Erythroblast (primary cell): Measurements from ENCODE around the gene CYB5R3.
A peak's percentile ranks its signal among the peaks of the same experiment; 100 is the strongest.
"Not testable (repeated sequence)": the region's sequence is repeated elsewhere in the genome, so short reads cannot be mapped to it uniquely, and the experiment has no call there.

Source experiments
- DNase-seq, 2 experiments: peaks; one replicate each; lab custom pipeline; 2025; lab: John Stamatoyannopoulos, UW
- GATA1 ChIP-seq: IDR thresholded peaks from 2 replicates; pipeline ENCODE4 v1.6.1; 2011; ENCODE audit warnings: low read depth, mild to moderate bottlenecking, control low read depth, low read length, moderate library complexity
- POLR2A ChIP-seq: IDR thresholded peaks from 2 replicates; pipeline ENCODE4 v1.6.1; 2011; ENCODE audit warnings: mild to moderate bottlenecking, low read length

CYB5R3 gene

DNA sequence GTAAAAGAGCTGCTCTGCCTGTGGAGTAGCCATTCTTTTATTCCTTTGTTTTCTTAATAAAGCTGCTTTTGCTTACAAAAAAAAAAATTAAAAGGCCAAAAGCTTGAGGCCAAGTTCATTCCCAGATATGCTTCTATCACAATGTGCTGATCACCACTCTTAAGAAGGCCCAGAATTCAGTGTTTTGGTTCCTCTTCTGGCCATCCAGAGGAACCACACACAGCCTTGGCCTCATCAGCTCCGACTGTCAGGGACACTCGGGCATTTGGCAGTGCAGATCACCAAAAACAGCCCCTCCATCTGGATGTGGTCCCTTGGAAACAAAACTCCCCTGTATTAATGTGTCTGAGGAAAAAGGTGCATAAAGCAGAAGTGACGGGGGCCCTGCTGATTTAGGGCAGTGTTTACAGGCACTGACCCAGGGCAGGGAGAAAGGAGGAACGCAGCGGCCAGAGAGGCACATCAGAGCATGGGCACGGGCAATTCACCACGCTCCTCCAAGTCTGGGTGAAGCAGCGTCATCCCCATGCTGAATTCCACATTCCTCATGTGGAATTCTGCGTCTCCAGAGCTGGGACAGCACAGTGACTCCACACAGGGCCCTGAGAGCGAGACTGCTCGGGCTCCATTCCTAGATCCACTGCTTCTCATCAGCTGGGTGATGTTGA is 52.2 kb downstream of the CYB5R3 start:
- no peak for DNase-seq
- TF ChIP-seq GATA1 (no peak), POLR2A (no peak)

DNA sequence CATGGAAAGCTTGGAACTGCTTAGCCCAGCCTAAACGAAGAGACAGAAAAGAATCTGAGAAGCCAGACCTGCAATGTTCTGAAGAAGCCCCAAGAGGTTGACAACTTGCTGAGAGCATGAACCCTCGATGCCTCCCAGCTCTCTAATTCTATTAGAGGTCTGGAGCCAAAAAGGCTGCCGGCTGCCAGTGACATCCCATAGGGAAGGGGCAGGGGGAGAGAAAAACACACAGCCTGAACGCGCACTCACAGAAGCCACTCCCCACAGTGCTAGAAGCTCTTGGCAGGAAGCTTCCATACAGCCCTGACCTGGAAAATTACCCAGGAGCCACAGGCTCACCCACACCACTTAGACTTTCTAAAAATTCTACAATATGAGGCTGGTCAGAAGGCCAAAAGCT is 52.9 kb downstream of the CYB5R3 start:
- TF ChIP-seq GATA1 = no peak
- DNase-seq = no peak

DNA sequence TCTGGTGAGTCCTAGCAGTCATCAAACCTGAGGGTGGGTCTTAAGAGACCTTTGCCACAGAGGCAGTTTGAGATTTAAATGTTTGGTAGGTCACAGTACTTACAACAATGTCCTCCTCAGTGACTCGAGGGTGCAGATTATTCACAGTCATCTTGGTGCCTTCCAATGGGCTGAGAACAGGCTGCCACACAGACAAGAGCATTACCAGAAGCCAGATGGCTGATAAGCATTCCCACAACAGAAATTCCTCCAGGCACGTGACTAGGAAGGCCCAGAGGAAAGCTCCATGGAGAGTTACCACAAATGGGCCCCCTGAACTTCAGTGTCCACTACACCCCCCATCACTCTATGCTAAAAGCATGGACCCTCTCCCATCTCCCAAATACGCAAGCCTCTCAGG is 53.8 kb downstream of the CYB5R3 start:
- DNase-seq = no peak
- TF ChIP-seq GATA1 = no peak
- no peak for TF ChIP-seq POLR2A

DNA sequence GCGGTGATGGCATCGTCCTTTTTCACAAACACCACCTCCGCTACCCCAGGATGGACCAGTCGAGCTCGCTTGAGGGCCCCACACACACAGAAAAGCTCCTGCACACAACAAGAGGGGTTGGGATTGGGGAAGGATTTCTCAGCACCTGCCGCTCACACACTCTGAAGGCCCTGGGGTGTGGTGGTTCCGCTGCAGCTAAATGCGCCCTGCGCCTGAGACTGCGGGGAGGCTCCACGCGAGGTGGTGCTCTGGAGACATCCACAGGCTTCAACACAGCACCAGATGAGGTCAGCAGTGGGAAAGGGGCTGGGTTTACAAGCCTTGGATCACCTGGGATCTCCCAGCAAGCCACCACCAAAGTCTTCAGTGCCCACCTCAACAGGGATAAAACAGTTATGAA is 57.2 kb downstream of the CYB5R3 start:
- TF ChIP-seq GATA1 (no peak), POLR2A (no peak)
- no peak for DNase-seq

DNA sequence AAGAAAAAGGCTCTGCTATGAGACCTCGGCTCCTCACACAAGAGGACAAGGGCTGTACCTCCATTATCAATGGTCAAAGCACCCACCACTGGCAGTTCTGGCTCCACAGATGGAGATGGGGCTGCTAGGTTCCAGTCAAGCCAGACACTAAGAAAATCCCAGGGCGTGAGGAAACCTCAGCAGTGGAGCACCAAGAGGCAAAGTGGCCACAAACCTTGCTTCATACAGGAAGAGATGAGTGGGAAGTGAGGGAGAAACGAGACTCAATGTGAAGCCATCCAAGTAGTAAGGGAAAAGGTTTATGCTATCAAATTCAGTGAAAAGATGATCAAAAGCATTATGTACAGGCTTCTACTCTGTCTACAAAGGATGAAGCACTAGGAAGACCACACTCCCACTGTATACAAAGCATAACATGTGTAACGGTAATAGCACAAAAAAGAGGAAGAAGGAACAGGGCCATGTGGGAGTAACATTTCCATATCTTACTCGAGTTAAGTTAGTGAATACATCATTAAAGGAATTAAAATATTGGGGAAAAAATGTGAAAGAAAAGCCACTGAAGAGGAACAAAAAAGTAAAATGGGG is 61.5 kb downstream of the CYB5R3 start:
- no peak for DNase-seq
- TF ChIP-seq GATA1 (no peak), POLR2A (no peak)

DNA sequence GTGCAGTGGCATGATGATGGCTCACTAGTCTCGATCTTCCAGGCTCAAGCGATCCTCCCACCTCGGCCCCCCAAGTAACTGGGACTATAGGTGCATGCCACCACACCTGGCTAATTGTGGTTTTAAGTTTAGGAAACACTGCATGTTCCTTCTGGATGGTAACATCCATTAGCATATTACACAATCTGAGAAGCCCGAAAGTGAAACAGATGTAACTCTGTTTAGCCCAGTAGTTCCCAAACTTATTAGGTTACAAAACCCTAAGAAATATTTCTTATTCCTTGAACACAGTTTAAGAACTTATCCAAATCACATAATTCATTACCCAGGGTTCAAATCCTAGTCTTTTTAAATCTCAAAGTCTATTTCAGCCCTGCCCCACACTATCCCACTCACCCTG is 62.8 kb downstream of the CYB5R3 start:
- no peak for DNase-seq
- TF ChIP-seq POLR2A = no peak
- TF ChIP-seq GATA1 = no peak

DNA sequence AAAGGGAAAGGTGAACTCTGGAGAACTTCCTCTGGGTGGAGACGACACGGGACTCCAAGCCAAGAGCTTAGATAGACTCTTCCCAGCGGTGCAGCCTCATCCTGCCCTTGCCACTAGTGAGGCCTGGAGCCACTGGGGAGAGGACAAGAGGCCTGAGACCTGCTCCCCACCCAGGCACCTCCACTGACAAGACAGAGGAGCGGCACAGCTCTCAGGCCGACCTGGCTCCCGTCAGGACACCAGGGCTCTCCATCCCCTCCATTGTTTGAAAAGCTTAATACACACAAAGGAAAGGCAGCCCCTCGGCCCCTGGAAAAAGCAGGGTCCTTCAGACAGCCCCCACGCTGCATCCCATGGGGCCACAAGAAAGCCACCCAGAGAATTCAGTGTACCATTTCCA is 64.1 kb downstream of the CYB5R3 start:
- DNase-seq = no peak

DNA sequence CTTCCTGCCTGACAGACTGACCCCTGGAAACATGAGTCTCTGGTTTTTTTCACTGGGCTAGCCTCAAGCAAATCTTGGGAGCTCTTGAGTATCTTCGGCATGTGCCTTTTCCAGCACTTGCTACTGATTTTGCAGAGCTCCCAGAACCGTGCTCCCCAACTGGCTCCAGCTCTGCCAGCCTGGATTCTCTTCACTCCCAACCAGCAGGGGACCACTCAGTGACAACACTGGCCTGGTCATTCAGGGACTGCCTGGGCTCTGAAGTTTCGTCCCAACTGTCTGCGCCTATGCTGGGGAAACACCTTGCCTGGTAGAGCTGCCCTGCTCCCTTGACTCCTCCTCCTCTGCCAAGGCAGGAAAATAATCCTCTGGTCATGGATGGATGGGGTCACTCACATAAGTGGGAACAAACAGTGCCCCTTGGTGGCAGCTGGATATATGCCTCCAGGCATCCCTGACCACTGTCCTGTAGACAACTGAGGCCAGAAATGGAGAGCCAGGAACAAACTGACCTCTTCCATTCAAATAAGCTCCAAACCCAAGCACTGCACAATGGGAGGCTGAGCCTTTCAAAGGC is 64.7 kb downstream of the CYB5R3 start:
- DNase-seq = no peak
- no peak for TF ChIP-seq GATA1
- no peak for TF ChIP-seq POLR2A

More for the DNA sequence above, 64.1 kb downstream of the CYB5R3 start:
- TF ChIP-seq POLR2A = no peak
- no peak for TF ChIP-seq GATA1

DNA sequence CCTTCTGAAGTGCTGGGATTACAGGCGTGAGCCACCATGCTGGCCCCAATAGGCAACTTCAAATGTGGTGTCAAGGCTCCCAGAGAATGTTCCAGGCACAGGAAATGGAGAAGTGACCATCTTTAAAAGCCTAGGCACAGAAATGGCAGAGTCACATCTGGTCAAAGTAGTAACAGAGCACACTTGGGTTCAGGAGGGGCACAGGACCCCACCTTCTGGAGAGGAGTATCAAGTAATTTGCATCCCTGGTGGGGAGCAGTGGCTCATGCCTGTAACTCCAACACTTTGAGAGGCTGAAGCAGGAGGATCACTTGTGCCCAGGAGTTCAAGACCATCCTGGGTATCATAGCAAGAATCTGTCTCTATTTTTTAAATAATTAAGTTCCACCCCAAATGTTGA is 66.2 kb downstream of the CYB5R3 start:
- no peak for DNase-seq
- no peak for TF ChIP-seq GATA1
- TF ChIP-seq POLR2A = no peak

DNA sequence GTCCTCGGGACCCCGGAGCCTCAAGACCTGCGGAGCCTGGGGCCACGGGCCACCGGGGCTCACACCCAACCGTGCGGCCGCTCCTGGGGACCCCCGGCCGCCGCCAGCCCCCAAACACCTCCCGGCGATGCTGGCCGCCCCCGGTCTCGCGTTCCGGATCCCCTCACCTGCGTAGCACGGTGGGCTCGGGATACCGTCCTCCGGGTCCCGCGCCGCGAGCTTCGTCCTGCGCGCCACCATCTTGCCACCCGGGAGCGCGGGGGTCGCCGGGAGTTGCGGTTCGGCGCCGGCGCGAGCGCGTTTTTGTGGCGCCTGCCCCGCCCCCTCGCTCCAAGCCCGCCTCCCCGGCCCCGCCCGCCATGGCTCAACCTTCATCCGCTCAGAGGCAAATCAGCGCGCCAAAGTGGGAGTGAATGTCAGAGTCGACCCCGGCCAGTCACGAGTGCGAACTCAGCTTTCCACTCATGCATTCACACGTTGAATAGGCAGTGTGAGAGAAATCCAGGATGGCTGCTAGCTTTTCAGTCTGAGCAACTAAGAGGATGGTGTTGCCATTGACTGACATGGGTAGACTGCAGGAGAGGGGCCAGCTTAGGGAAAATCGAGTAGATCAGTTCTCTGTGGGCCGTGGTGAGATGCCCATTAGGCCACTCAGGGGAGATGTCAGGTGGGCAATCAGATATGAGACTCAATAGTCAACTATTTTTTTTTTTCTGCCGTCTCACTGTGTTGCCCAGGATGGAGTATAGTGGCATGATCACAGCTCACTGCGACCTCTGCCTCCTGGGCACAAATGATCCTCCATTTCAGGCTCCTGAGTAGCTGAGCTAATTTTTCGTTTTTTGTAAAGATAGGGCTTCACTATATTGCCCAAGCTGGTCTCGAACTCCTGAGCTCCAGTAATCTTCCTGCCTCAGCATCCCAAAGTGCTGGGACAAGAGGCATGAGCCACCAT is 67.2 kb downstream of the CYB5R3 start:
- peak; percentile 84 to 90 for DNase-seq

DNA sequence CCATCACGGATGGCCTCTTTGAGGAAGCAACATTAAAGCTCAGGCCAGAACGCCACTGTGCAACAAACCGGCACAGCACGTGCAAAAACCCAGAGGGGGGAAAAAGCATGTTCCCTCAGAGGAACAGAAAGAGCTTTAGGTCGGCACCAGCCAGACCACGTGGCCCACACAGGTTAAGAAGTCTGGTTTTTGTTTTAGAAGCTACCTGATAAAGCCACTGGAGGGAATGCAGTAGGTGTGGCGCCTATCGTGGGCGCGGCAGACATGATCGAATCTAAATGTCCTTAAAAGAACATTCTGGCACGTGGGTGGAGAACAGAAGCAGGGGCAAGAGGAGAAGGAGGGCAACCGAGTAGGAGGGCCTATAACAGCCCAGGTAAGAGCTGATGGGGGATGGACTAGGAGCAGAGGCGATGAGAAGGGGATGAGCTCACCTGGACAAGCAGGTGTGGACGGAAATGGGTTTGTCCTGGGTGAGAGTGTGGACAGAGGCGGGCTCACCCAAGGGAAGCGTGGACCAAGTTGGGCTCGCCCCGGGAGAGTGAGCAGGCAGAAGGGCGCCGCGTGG is 67.9 kb downstream of the CYB5R3 start:
- not testable (repeated sequence) for DNase-seq

More for the DNA sequence above, 67.2 kb downstream of the CYB5R3 start:
- no peak for TF ChIP-seq GATA1
- TF ChIP-seq POLR2A = peak; percentile 41

DNA sequence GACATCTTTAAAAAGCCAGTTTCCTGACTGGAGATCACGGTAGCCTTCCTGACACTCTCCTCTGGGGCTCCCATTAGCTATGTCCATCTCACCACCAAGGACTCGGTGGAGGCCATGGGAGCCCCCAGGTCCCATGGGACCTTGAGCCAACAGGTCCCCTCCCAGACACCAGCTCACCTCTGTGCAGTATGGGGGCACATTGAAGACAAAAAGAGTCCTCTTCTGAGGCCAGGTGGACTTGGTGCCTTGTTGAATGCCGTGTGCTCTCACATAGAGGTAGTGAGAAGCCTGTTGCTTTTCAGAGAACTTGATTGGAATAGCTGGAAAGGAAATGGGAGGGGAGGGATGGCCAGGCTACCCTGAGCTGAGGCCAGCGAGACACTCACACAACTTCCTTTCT is 69.2 kb downstream of the CYB5R3 start:
- not testable (repeated sequence) for DNase-seq

DNA sequence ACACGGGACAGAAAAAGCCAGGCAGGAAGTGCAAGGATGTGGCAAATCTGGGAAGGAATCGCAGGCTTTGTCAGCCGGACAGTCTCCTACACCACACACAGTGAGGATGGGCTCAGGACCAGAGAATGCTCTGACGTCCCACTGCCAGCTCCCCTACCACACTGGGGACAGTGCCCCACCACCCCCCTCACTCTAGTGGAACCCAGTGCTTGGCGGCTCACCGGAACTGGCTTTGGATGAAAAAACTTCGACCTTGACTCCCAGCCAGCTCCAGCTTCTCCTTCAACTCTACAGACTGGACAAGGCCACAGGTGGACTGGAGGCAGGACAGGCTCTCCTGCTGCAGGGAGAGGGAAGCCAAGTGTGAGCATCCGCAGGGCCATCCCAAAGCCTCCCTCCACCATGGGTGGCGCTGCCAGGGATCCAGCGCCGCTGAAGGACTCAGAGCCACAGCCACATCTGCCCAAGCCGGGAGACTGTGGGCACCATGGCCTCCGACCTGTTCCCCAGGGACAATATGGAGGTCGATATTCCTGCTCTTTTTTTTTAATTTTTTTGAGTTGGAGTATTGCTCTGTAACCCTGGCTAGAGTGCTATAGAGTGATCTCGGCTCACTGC is 71.5 kb downstream of the CYB5R3 start:
- no peak for DNase-seq
- TF ChIP-seq GATA1 (no peak), POLR2A (no peak)

DNA sequence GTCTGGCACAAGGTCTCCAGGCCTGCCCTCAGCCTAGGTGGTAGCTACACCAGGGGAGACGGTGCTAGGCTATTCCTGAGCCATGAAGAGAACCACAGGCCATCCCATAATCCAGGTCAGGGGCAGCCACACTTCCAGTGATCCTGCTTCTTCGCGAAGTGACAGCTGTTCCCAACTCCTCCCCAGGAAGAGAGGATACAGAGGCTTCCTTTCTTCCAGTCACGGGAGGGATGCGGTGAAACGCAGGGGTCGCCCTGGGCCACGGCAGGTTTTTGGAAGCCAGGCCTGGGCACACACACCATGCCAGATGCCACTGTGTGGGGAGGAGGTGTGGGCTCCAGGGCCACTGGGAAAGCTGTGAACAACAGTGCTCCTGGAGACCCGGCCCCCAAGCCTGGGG is 72.1 kb downstream of the CYB5R3 start:
- not testable (repeated sequence) for DNase-seq

DNA sequence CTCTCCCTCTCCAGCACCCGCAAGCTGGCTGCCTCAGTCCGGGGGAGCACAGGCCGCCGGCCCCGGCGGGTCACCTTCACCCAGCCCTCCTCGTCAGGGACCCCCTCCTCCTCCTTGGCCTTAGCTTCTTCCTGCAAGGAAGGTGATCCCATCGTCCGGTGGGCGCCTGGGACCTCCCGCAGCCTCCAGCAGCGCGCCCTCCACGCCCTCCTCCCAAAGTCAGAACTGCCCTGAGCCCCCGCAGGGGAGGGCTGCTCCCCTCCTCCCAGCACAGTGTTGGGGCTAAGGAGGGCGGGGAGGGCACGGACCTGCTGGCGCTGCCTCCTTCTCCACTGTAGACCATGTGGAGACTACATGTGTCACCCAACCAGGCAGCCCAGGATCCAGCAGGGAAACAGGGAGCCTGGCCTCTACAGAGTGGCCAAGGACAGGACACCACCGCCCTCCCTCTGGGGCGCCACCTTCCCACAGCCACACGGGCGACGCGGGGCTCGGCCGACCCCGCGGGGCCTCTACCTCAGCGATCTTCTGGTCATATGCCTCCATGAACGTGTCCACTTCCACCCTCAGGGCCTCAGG is 73.1 kb downstream of the CYB5R3 start:
- DNase-seq = not testable (repeated sequence)

DNA sequence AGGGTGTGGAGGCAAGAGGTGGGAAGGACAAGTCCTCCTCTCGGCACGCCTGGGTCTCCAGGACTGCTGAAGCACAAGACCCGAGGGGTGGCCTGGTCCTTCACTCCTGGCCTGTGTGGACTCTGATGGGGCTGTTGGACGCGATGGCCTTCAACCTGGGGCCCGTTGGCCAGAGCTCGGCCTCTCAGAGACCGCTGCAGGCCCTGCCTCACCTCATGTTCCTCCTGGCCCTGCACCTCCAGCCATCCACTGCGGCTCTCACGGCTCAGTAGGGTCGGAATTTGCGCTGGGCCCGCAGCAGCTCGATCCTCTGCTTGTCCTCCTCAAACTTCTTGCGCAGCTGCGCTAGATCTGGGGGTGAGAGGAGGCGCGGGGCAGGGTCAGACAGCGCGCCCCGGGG is 74.7 kb downstream of the CYB5R3 start:
- not testable (repeated sequence) for DNase-seq

DNA sequence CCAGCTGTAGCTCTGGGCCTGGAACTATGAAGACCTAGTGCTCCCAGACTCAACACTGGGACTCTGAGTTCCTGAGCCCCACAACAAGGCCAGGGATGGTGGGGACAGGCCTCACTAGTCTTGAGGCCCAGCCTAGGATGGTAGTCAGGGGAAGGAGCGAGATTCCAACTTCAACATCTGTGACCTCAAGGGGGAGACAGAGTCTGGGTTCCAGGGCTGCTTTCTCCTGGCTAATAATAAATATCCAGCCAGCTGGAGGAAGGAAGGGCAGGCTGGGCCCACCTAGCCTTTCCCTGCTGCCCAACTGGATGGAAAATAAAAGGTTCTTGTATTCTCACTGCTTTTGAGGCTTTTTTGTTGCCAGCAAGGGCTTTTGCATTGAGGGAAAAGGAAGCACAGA is 75.1 kb downstream of the CYB5R3 start:
- not testable (repeated sequence) for DNase-seq
